Loucy (cell line): Measurements from ENCODE around the gene PTPRN2.

Source experiments
- CTCF ChIP-seq: fragments of 200-600 bp; sonication (generic); conservative IDR thresholded peaks from 2 replicates; pipeline ENCODE4 v1.5.1; 2014; ENCODE audit warnings: mild to moderate bottlenecking, antibody characterized with exemption, low read length
- EZH2phosphoT487 ChIP-seq: fragments of 200-600 bp; IDR thresholded peaks from 2 replicates; pipeline ENCODE4 v1.6.1; 2018; ENCODE audit warnings: antibody characterized with exemption, mild to moderate bottlenecking, moderate library complexity, borderline replicate concordance

GRCh38 chr7:157615101-157615817, 972.4 kb downstream of the PTPRN2 start:
- TF ChIP-seq CTCF: no peak
- TF ChIP-seq EZH2phosphoT487: no peak
